ENCODE results near the gene MPPED1.

The MPPED1 gene

GRCh38 chr22:43529934-43530333, 118.1 kb downstream of the MPPED1 start:
- no peak overlapping the region for H3K27ac ChIP-seq
- H4K20me1 ChIP-seq: no peaks in the 10 kb centered on the region; a peak in 1 of 22 replicates
- TF ChIP-seq Cebpa-rat (IDR thresholded peaks at IDR 0.05): no peak
- no peaks in the 10 kb centered on the region for H3K36me3 ChIP-seq
- H3K4me1 ChIP-seq: peaks cover 0 to 9% (median 7%) of the 10 kb centered on the region in 10 experiments; a peak in 14 of 20 replicates
- H3K9me3 ChIP-seq (replicated peaks in 1 of 11): no peaks in the 10 kb centered on the region
- H3K4me3 ChIP-seq: no peak overlapping the region
- no peak overlapping the region for H3K9ac ChIP-seq
- no peaks in the 10 kb centered on the region for H3K27me3 ChIP-seq
- no peak overlapping the region for H3K4me2 ChIP-seq

- Histone ChIP-seq H3K4me3 (no peak overlapping the region), H3K27ac (no peak overlapping the region), H3K4me2 (no peak overlapping the region), H3K36me3 (no peaks in the 10 kb centered on the region), H3K4me1 (peaks cover 0 to 9% (median 7%) of the 10 kb centered on the region in 10 experiments; a peak in 14 of 20 replicates), H3K9me3 (replicated peaks in 1 of 11) (no peaks in the 10 kb centered on the region), H3K9ac (no peak overlapping the region), H3K27me3 (no peaks in the 10 kb centered on the region), H4K20me1 (no peaks in the 10 kb centered on the region; a peak in 1 of 22 replicates)
- no peak for TF ChIP-seq Cebpa-rat (IDR thresholded peaks at IDR 0.05)
Measured at GRCh38 chr22:43530349-43531201, 118.8 kb downstream of the MPPED1 start.

GRCh38 chr22:43531651-43532050, 119.8 kb downstream of the MPPED1 start:
- no peak for TF ChIP-seq Cebpa-rat (IDR thresholded peaks at IDR 0.05)
- no peak overlapping the region for H3K4me3 ChIP-seq
- no peaks in the 10 kb centered on the region for H3K27me3 ChIP-seq
- peaks cover 0 to 9% (median 7%) of the 10 kb centered on the region in 10 experiments; a peak in 14 of 20 replicates for H3K4me1 ChIP-seq
- no peak overlapping the region for H3K9ac ChIP-seq
- no peaks in the 10 kb centered on the region for H3K9me3 ChIP-seq (replicated peaks in 1 of 11)
- H3K36me3 ChIP-seq: no peaks in the 10 kb centered on the region
- no peak overlapping the region for H3K4me2 ChIP-seq
- H3K27ac ChIP-seq: no peak overlapping the region
- no peaks in the 10 kb centered on the region; a peak in 1 of 22 replicates for H4K20me1 ChIP-seq

GRCh38 chr22:43532301-43533155, 120.7 kb downstream of the MPPED1 start:
- TF ChIP-seq Cebpa-rat (IDR thresholded peaks at IDR 0.05): no peak
- Histone ChIP-seq H3K27me3 (no peaks in the 10 kb centered on the region), H3K9ac (no peak overlapping the region), H3K36me3 (no peaks in the 10 kb centered on the region), H3K27ac (no peak overlapping the region), H3K9me3 (replicated peaks in 1 of 11) (no peaks in the 10 kb centered on the region), H3K4me1 (peaks cover 0 to 9% (median 8%) of the 10 kb centered on the region in 10 experiments; a peak in 14 of 20 replicates), H3K4me2 (no peak overlapping the region), H4K20me1 (no peaks in the 10 kb centered on the region; a peak in 1 of 22 replicates), H3K4me3 (no peak overlapping the region)

GRCh38 chr22:43533156-43533530, 121.3 kb downstream of the MPPED1 start:
- H3K4me1 ChIP-seq: peaks cover 0 to 9% (median 8%) of the 10 kb centered on the region in 10 experiments; a peak in 14 of 20 replicates
- TF ChIP-seq Cebpa-rat (IDR thresholded peaks at IDR 0.05): no peak
- no peaks in the 10 kb centered on the region; a peak in 1 of 22 replicates for H4K20me1 ChIP-seq
- H3K27ac ChIP-seq: no peak overlapping the region
- H3K4me3 ChIP-seq: no peak overlapping the region
- H3K4me2 ChIP-seq: no peak overlapping the region
- no peaks in the 10 kb centered on the region for H3K36me3 ChIP-seq
- no peaks in the 10 kb centered on the region for H3K27me3 ChIP-seq
- no peaks in the 10 kb centered on the region for H3K9me3 ChIP-seq (replicated peaks in 1 of 11)
- H3K9ac ChIP-seq: no peak overlapping the region

GRCh38 chr22:43533656-43534428, 122.0 kb downstream of the MPPED1 start:
- Histone ChIP-seq H3K27me3 (no peaks in the 10 kb centered on the region), H3K9ac (no peak overlapping the region), H4K20me1 (no peaks in the 10 kb centered on the region; a peak in 1 of 22 replicates), H3K4me1 (peaks cover 0 to 8% (median 6%) of the 10 kb centered on the region in 10 experiments; a peak in 14 of 20 replicates), H3K9me3 (replicated peaks in 1 of 11) (no peaks in the 10 kb centered on the region), H3K4me2 (no peak overlapping the region), H3K36me3 (no peaks in the 10 kb centered on the region), H3K27ac (no peak overlapping the region), H3K4me3 (no peak overlapping the region)
- no peak for TF ChIP-seq Cebpa-rat (IDR thresholded peaks at IDR 0.05)

- no peak overlapping the region for H3K4me2 ChIP-seq
- no peaks in the 10 kb centered on the region for H3K36me3 ChIP-seq
- H3K4me3 ChIP-seq: no peak overlapping the region
- H3K27me3 ChIP-seq: no peaks in the 10 kb centered on the region
- peaks cover 0 to 4% (median 0%) of the 10 kb centered on the region in 10 experiments; a peak in 1 of 20 replicates for H3K4me1 ChIP-seq
- no peak overlapping the region for H3K9ac ChIP-seq
- no peak overlapping the region for H3K27ac ChIP-seq
- H4K20me1 ChIP-seq: no peaks in the 10 kb centered on the region; a peak in 1 of 22 replicates
- no peaks in the 10 kb centered on the region for H3K9me3 ChIP-seq (replicated peaks in 1 of 11)
- TF ChIP-seq Cebpa-rat (IDR thresholded peaks at IDR 0.05): no peak
Measured at GRCh38 chr22:43534916-43535315, 123.1 kb downstream of the MPPED1 start.

- H3K27me3 ChIP-seq: no peaks in the 10 kb centered on the region
- TF ChIP-seq Cebpa-rat (IDR thresholded peaks at IDR 0.05): no peak
- no peak overlapping the region for H3K4me2 ChIP-seq
- H3K36me3 ChIP-seq: no peaks in the 10 kb centered on the region
- no peak overlapping the region for H3K4me3 ChIP-seq
- H3K27ac ChIP-seq: no peak overlapping the region
- no peak overlapping the region for H3K9ac ChIP-seq
- no peaks in the 10 kb centered on the region for H3K9me3 ChIP-seq (replicated peaks in 1 of 11)
- no peaks in the 10 kb centered on the region; a peak in 1 of 22 replicates for H4K20me1 ChIP-seq
- peaks cover 0 to 4% (median 0%) of the 10 kb centered on the region in 10 experiments; a peak in 1 of 20 replicates for H3K4me1 ChIP-seq
Measured at GRCh38 chr22:43535336-43535735, 123.5 kb downstream of the MPPED1 start.

All from BLaER1 treated with 17β-estradiol and CSF1 and Interleukin-3, amounts not matched to agents 10 nM and 100 nM (cell line).